ENCODE results near the gene LDLR. TPM values are rescaled to one million over a fixed set of nuclear protein-coding genes. Genes with fewer than 3 reads are reported as not detected.

Gene LDLR
- total RNA-seq, 4 donors from 2014 or later, result 75.7 to 209 (median 156) TPM

GRCh38 chr19:11090264-11090996, 1.2 kb downstream of the LDLR start:
- H3K27ac ChIP-seq, result peak overlapping the region; percentile 81 to 99 (median 97)
- H3K4me3 ChIP-seq, result peak overlapping the region; percentile 42 to 72 (median 66)
- H3K9me3 ChIP-seq, result peaks cover 0 to 6% (median 0%) of the 10 kb centered on the region in 4 donors
- H3K36me3 ChIP-seq, result peaks cover 0 to 8% (median 0%) of the 10 kb centered on the region in 3 donors
- H3K4me1 ChIP-seq, result peaks cover 0 to 52% (median 5%) of the 10 kb centered on the region in 4 donors
- TF ChIP-seq CTCF (IDR thresholded peaks at IDR 0.05) (no peak), POLR2A (IDR thresholded peaks at IDR 0.05) (peak; percentile 97 to 99)
- peak; percentile 93 to 99 (median 99) for DNase-seq
- H3K27me3 ChIP-seq, result no peaks in the 10 kb centered on the region

- no peaks in the 10 kb centered on the region for H3K27me3 ChIP-seq
- DNase-seq, result no peak
- peaks cover 0 to 6% (median 0%) of the 10 kb centered on the region in 4 donors for H3K9me3 ChIP-seq
- H3K27ac ChIP-seq, result peak overlapping the region; percentile 81 to 99 (median 97)
- peaks cover 0 to 51% (median 8%) of the 10 kb centered on the region in 4 donors for H3K4me1 ChIP-seq
- TF ChIP-seq CTCF (IDR thresholded peaks at IDR 0.05) (no peak), POLR2A (IDR thresholded peaks at IDR 0.05) (no peak)
- peaks cover 0 to 8% (median 0%) of the 10 kb centered on the region in 3 donors for H3K36me3 ChIP-seq
- peak overlapping the region; percentile 42 to 72 (median 66) for H3K4me3 ChIP-seq
Observed at GRCh38 chr19:11090997-11091702, 1.9 kb downstream of the LDLR start.

- peak overlapping the region; percentile 81 to 99 (median 97) for H3K27ac ChIP-seq
- peak; percentile 29 to 78 (median 65) for DNase-seq
- peak overlapping the region; percentile 42 to 72 (median 66) for H3K4me3 ChIP-seq
- peaks cover 0 to 51% (median 12%) of the 10 kb centered on the region in 4 donors for H3K4me1 ChIP-seq
- H3K27me3 ChIP-seq, result no peaks in the 10 kb centered on the region
- H3K9me3 ChIP-seq, result peaks cover 0 to 6% (median 0%) of the 10 kb centered on the region in 4 donors
- H3K36me3 ChIP-seq, result peaks cover 0 to 8% (median 0%) of the 10 kb centered on the region in 3 donors
- TF ChIP-seq CTCF (IDR thresholded peaks at IDR 0.05) (no peak), POLR2A (IDR thresholded peaks at IDR 0.05) (peak; percentile 22 to 60)
Observed at GRCh38 chr19:11091703-11092153, 2.5 kb downstream of the LDLR start.

GRCh38 chr19:11092181-11092538, 2.9 kb downstream of the LDLR start:
- peaks cover 0 to 6% (median 0%) of the 10 kb centered on the region in 4 donors for H3K9me3 ChIP-seq
- H3K4me1 ChIP-seq, result peaks cover 0 to 52% (median 12%) of the 10 kb centered on the region in 4 donors
- peak overlapping the region; percentile 81 to 99 (median 97) for H3K27ac ChIP-seq
- peaks cover 0 to 8% (median 0%) of the 10 kb centered on the region in 3 donors for H3K36me3 ChIP-seq
- peak overlapping the region in 2 of 4 donors; percentile 70 to 72 for H3K4me3 ChIP-seq
- no peaks in the 10 kb centered on the region for H3K27me3 ChIP-seq
- DNase-seq, result peak in 1 of 3 donors; percentile 61
- no peak for TF ChIP-seq POLR2A (IDR thresholded peaks at IDR 0.05)
- TF ChIP-seq CTCF (IDR thresholded peaks at IDR 0.05), result no peak

GRCh38 chr19:11093689-11094238, 4.5 kb downstream of the LDLR start:
- Histone ChIP-seq H3K4me1 (peaks cover 0 to 56% (median 12%) of the 10 kb centered on the region in 4 donors), H3K9me3 (peaks cover 0 to 10% (median 0%) of the 10 kb centered on the region in 4 donors), H3K36me3 (peaks cover 0 to 12% (median 0%) of the 10 kb centered on the region in 3 donors), H3K27me3 (no peaks in the 10 kb centered on the region), H3K27ac (peak overlapping the region; percentile 81 to 99 (median 97)), H3K4me3 (no peak overlapping the region)
- TF ChIP-seq CTCF (IDR thresholded peaks at IDR 0.05) (no peak), POLR2A (IDR thresholded peaks at IDR 0.05) (no peak)
- peak in 1 of 3 donors; percentile 50 for DNase-seq
